Glutamatergic neuron (in vitro differentiated cells): ENCODE measurements around the gene DNM3. TPM values are rescaled to one million over a fixed set of nuclear protein-coding genes. Genes with fewer than 3 reads are reported as not detected.

Experiments used
- DNase-seq: peaks from one replicate; pipeline ENCODE4 v3.0.0; 2022
- H3K27ac Mint-ChIP-seq: one replicate; pipeline ENCODE4 v1.8.0; 2020; ENCODE audit warnings: mild to moderate bottlenecking, mixed read lengths, inconsistent platforms; ENCODE audit not compliant: unreplicated experiment
- H3K27me3 Mint-ChIP-seq: one replicate; pipeline ENCODE4 v1.8.0; 2020; ENCODE audit warnings: mild to moderate bottlenecking, moderate library complexity, mixed read lengths, inconsistent platforms; ENCODE audit not compliant: unreplicated experiment
- H3K36me3 Mint-ChIP-seq: one replicate; pipeline ENCODE4 v1.8.0; 2020; ENCODE audit warnings: mild to moderate bottlenecking, mixed read lengths, inconsistent platforms; ENCODE audit not compliant: unreplicated experiment
- H3K4me1 Mint-ChIP-seq: one replicate; pipeline ENCODE4 v1.8.0; 2020; ENCODE audit warnings: mild to moderate bottlenecking, low read depth, mixed read lengths, inconsistent platforms; ENCODE audit not compliant: unreplicated experiment
- H3K4me3 Mint-ChIP-seq: one replicate; pipeline ENCODE4 v1.8.0; 2020; ENCODE audit warnings: mild to moderate bottlenecking, mixed read lengths, inconsistent platforms; ENCODE audit not compliant: unreplicated experiment
- H3K9me3 Mint-ChIP-seq: one replicate; pipeline ENCODE4 v1.8.0; 2020; ENCODE audit warnings: mild to moderate bottlenecking, moderate library complexity, mixed read lengths, inconsistent platforms; ENCODE audit not compliant: unreplicated experiment
- total RNA-seq: library from RNA; stranded (reverse); fragmentation: NEBNext Ultra II Directional; extraction: Animal tissue kit (Norgen Biotek cat#: 25700); gene quantifications from one replicate; pipeline ENCODE4 v1.2.1, GENCODE V29; 2021; ENCODE audit not compliant: unreplicated experiment
- TF ChIP-seq, protein P1 (sequence below): fragments of 200-600 bp; sonication (generic); IDR thresholded peaks from one replicate; pipeline ENCODE4 v1.5.0; 2021; ENCODE audit not compliant: partially characterized antibody, unreplicated experiment

The DNM3 gene
- total RNA-seq, 1 donor from 2014 or later = 11.4 TPM

DNA sequence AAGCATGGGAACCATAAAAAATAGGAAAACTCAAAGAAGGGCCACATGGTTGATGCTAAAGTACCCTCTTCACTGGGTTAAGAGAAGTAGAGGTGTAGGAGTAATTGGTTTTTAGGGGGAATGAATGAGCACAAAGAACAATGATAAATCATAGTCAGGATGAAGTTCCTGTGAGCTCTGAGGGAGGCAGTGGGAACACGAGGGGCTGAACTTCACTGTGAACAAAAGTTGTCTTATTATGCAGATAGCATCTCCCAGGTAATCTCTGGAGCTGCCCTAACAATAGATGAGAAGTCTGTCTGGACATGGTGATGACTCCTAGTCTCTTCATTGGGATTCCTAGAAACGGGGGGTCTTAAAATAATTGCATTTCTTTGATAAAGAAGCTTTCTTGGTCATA lies 127.9 kb downstream of the DNM3 start:
- DNase-seq = no peak
- Mint-ChIP-seq H3K27me3 (no peaks in the 10 kb centered on the region), H3K9me3 (no peaks in the 10 kb centered on the region), H3K36me3 (no peaks in the 10 kb centered on the region), H3K4me1 (no peaks in the 10 kb centered on the region), H3K27ac (no peak overlapping the region), H3K4me3 (no peak overlapping the region)
- TF ChIP-seq, protein P1, sequence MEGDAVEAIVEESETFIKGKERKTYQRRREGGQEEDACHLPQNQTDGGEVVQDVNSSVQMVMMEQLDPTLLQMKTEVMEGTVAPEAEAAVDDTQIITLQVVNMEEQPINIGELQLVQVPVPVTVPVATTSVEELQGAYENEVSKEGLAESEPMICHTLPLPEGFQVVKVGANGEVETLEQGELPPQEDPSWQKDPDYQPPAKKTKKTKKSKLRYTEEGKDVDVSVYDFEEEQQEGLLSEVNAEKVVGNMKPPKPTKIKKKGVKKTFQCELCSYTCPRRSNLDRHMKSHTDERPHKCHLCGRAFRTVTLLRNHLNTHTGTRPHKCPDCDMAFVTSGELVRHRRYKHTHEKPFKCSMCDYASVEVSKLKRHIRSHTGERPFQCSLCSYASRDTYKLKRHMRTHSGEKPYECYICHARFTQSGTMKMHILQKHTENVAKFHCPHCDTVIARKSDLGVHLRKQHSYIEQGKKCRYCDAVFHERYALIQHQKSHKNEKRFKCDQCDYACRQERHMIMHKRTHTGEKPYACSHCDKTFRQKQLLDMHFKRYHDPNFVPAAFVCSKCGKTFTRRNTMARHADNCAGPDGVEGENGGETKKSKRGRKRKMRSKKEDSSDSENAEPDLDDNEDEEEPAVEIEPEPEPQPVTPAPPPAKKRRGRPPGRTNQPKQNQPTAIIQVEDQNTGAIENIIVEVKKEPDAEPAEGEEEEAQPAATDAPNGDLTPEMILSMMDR = no peak

DNA sequence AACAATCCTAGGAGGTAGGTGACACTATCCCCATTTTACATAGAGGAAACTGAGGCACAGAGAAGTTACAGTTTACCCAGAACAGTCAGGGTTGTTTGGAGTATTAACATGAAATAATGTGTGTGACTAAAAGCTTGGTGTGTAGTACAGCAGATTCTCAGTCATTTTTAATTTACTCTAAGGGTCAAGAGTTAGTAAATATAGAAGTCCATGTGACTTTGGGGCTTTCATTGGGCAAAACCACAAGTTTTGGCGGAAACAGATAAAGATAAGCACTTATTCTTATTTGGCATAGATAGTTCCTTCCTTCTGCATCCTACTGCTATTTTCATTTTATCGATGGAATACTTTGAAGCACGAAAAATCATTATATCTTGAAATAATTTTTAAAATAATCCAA lies 128.5 kb downstream of the DNM3 start:
- H3K27me3 Mint-ChIP-seq = no peaks in the 10 kb centered on the region
- DNase-seq = no peak
- no peaks in the 10 kb centered on the region for H3K9me3 Mint-ChIP-seq
- H3K4me1 Mint-ChIP-seq = no peaks in the 10 kb centered on the region
- H3K27ac Mint-ChIP-seq = no peak overlapping the region
- TF ChIP-seq, protein P1 = no peak
- no peaks in the 10 kb centered on the region for H3K36me3 Mint-ChIP-seq
- H3K4me3 Mint-ChIP-seq = no peak overlapping the region

DNA sequence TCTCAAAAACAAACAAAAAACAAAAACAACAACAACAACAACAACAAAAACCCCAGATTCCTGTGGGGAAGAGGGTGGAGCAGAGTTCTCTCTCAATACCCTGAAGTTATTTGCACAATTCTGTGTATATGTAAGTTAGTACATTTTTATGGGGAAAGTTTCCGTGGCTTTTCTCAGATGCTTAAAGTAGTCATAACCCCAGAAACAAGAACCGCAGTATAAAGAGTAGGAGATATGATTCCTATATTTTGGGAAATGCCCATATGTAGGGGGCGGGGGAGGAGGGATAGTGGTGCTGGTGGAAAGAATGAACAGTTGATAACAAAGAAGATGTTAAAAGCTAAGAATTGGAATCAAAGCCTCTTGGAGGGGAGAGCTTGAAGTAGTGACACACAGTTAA lies 131.5 kb downstream of the DNM3 start:
- no peak overlapping the region for H3K4me3 Mint-ChIP-seq

DNA sequence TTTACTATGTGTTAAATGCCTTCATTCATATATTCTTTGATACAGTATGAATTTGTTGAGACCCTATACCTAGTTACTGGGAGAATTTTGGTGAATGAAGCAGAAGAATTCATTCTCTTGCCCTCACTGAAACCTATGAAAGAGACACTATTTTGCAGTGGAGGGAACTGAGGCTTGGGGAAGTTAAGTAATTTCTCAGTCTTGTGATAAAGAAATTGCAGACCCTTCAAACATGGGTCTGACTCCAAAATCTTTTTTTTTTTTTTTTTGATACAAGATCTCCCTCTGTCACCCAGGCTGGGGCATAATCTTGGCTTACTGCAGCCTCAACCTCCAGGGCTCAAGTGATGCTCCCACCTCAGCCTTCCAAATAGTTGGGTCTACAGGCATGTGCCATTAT lies 132.1 kb downstream of the DNM3 start:
- H3K4me3 Mint-ChIP-seq = no peak overlapping the region
- no peak overlapping the region for H3K27ac Mint-ChIP-seq
- DNase-seq = no peak
- TF ChIP-seq, protein P1 = no peak
- H3K4me1 Mint-ChIP-seq = no peaks in the 10 kb centered on the region
- no peaks in the 10 kb centered on the region for H3K9me3 Mint-ChIP-seq
- H3K27me3 Mint-ChIP-seq = no peaks in the 10 kb centered on the region
- no peaks in the 10 kb centered on the region for H3K36me3 Mint-ChIP-seq

More for the DNA sequence above, 131.5 kb downstream of the DNM3 start:
- Mint-ChIP-seq H3K27ac (no peak overlapping the region), H3K4me1 (no peaks in the 10 kb centered on the region), H3K36me3 (no peaks in the 10 kb centered on the region), H3K9me3 (no peaks in the 10 kb centered on the region), H3K27me3 (no peaks in the 10 kb centered on the region)
- TF ChIP-seq, protein P1 = no peak
- no peak for DNase-seq

DNA sequence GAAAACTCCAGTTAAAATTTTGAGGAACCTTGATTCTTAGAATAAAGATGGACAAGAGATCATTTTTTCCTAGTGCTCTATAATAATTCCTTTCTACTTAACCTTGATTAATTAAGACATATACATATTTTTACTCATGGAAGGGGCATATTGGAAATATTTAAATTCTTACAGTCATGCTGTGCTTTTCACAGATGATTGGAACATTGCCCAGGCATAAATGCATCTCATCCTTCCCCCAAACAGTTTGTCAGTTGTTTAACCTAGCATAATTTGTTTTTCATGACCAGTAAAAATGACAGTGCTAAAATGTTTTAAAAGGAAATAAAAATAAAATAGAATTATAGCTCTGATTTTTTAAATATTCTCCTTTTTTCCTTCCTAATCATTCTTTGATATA lies 140.0 kb downstream of the DNM3 start:
- DNase-seq = no peak
- Mint-ChIP-seq H3K27ac (no peak overlapping the region), H3K36me3 (no peaks in the 10 kb centered on the region), H3K4me3 (no peak overlapping the region), H3K4me1 (no peaks in the 10 kb centered on the region), H3K9me3 (no peaks in the 10 kb centered on the region), H3K27me3 (no peaks in the 10 kb centered on the region)
- TF ChIP-seq, protein P1 = no peak
